Type B pancreatic cell (in vitro differentiated cells): ENCODE data around the gene SMIM10L1. TPM values are rescaled to one million over a fixed set of nuclear protein-coding genes. Genes with fewer than 3 reads are reported as not detected.

Experiments
- DNase-seq: peaks from one replicate; pipeline ENCODE4 v3.0.0; 2021; ENCODE audit warnings: mixed read lengths; ENCODE audit not compliant: unreplicated experiment; ENCODE audit errors: extremely low spot score
- H3K27ac Mint-ChIP-seq: 2 replicates; pipeline ENCODE4 v1.8.0; 2021; ENCODE audit warnings: mild to moderate bottlenecking, mixed read lengths
- H3K27me3 Mint-ChIP-seq: 2 replicates; pipeline ENCODE4 v1.8.0; 2021; ENCODE audit warnings: mixed read lengths
- H3K36me3 Mint-ChIP-seq: 2 replicates; pipeline ENCODE4 v1.8.0; 2021; ENCODE audit warnings: mixed read lengths
- H3K4me1 Mint-ChIP-seq: one replicate; pipeline ENCODE4 v1.8.0; 2021; ENCODE audit warnings: mixed read lengths; ENCODE audit not compliant: unreplicated experiment
- H3K4me3 Mint-ChIP-seq: 2 replicates; pipeline ENCODE4 v1.8.0; 2021; ENCODE audit warnings: mild to moderate bottlenecking, mixed read lengths
- H3K9me3 Mint-ChIP-seq: 2 replicates; pipeline ENCODE4 v1.8.0; 2021; ENCODE audit warnings: mixed read lengths
- total RNA-seq: library from RNA; stranded (reverse); gene quantifications from 2 replicates; pipeline ENCODE4 v1.2.1, GENCODE V29; 2021; ENCODE audit warnings: low replicate concordance
- TF ChIP-seq, protein P1 (sequence below): fragments of 200-600 bp; sonication (generic); conservative IDR thresholded peaks from 2 replicates; pipeline ENCODE4 v1.5.0; 2021; ENCODE audit warnings: antibody characterized with exemption, mild to moderate bottlenecking

The SMIM10L1 gene
- total RNA-seq, 1 donor from 2014 or later = 15.1 TPM

- no peak overlapping the region for H3K4me3 Mint-ChIP-seq
- H3K36me3 Mint-ChIP-seq = no peaks in the 10 kb centered on the region
- no peak overlapping the region for H3K27ac Mint-ChIP-seq
- H3K9me3 Mint-ChIP-seq = no peaks in the 10 kb centered on the region
- H3K4me1 Mint-ChIP-seq = no peaks in the 10 kb centered on the region
- TF ChIP-seq, protein P1, sequence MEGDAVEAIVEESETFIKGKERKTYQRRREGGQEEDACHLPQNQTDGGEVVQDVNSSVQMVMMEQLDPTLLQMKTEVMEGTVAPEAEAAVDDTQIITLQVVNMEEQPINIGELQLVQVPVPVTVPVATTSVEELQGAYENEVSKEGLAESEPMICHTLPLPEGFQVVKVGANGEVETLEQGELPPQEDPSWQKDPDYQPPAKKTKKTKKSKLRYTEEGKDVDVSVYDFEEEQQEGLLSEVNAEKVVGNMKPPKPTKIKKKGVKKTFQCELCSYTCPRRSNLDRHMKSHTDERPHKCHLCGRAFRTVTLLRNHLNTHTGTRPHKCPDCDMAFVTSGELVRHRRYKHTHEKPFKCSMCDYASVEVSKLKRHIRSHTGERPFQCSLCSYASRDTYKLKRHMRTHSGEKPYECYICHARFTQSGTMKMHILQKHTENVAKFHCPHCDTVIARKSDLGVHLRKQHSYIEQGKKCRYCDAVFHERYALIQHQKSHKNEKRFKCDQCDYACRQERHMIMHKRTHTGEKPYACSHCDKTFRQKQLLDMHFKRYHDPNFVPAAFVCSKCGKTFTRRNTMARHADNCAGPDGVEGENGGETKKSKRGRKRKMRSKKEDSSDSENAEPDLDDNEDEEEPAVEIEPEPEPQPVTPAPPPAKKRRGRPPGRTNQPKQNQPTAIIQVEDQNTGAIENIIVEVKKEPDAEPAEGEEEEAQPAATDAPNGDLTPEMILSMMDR = no peak
- no peak for DNase-seq
- H3K27me3 Mint-ChIP-seq = peaks cover 4% of the 10 kb centered on the region
Observed at GRCh38 chr12:11182529-11182928, 11.5 kb downstream of the SMIM10L1 start.

DNA sequence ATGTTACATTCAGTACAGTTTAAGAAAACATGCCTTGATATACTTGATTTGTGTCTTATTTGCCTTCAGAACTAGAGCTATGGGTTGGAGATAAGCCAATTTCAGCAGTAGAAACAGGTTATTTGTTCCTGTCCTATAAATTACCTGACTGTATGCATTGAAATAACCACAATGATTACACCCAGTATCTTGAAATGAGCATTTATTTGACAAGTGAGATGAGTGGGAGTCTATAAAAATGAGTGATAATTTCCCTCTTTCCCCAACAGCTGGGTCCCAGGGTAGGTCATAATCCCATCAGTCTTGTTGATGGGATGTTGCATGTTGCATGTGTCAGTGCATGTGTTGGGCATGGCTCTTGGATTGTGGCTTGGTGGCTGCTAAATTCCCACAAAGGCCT, 12.0 kb downstream of the SMIM10L1 start:
- no peak for DNase-seq
- TF ChIP-seq, protein P1 = no peak
- Mint-ChIP-seq H3K4me3 (no peak overlapping the region), H3K9me3 (no peaks in the 10 kb centered on the region), H3K27me3 (peaks cover 4% of the 10 kb centered on the region), H3K4me1 (no peaks in the 10 kb centered on the region), H3K27ac (no peak overlapping the region), H3K36me3 (no peaks in the 10 kb centered on the region)

DNA sequence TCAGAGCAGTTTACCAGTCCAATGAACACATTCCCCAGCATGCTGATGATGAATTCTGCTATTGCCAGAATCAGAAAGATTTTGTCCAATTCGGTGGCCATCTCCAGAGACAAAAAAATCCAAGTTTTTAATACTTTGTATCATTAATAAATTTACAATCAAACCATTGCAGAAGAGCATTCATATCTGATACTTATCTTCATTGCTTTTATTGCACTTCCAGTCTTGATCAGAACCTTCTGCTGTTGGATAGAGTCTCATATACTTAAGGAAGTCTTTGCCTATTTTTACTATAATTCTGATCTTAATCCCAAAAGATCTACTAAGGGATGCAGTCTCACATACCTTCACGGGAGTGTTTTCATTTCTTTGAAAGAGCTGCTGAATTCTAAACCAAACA, 15.8 kb downstream of the SMIM10L1 start, which contains the start of gene TAS2R42:
Gene TAS2R42, minus strand, starts transcription at position 101 of the 400 bp plus-strand sequence. Its CDS starts 0 bp downstream, at position 101.
- H3K27me3 Mint-ChIP-seq = peaks cover 8% of the 10 kb centered on the region
- H3K36me3 Mint-ChIP-seq = no peaks in the 10 kb centered on the region
- H3K9me3 Mint-ChIP-seq = no peaks in the 10 kb centered on the region
- no peak within 1 kb of the TSS for H3K4me3 Mint-ChIP-seq
- no peak for DNase-seq
- no peaks in the 10 kb centered on the region for H3K4me1 Mint-ChIP-seq
- H3K27ac Mint-ChIP-seq = no peak within 1 kb of the TSS
- TF ChIP-seq, protein P1 = no peak

DNA sequence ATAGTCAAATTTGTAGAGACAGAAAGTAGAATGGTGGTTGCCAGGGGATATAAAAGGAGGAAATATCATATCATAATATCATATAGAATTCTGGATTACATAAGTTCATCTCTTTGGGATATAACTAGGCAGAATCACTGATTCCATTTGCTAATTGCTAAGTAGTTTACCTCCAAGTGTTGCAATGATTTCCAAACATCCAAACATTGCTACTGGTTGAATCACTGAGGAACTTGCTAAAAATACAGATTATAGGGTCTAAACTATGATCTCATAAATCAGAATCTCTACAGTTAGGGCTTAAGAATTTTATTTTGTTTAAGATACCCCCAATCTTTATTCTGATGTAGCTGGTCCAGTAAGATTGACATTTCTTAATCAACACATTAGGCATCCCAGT, 31.8 kb downstream of the SMIM10L1 start:
- Mint-ChIP-seq H3K9me3 (no peaks in the 10 kb centered on the region), H3K27ac (no peak overlapping the region), H3K4me3 (no peak overlapping the region), H3K4me1 (no peaks in the 10 kb centered on the region), H3K36me3 (no peaks in the 10 kb centered on the region), H3K27me3 (no peaks in the 10 kb centered on the region)
- TF ChIP-seq, protein P1 = no peak
- no peak for DNase-seq

DNA sequence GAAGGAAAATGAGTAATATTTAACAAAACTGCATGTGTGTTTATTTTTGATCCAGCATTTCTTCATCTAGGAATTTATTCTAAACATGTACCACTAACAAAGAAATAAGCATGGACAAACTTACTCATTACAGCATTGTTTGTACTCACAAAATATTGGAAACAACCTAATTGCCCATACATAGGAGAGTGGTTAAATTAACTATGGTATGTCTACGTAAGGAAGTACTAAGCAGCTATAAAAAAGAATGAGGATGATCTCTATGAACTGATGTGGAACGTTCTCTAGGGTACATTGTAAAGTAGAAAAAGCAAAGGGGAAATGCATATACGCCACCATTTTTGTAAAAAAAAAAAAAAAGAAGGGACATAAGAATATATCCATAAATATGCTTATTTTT, 33.2 kb downstream of the SMIM10L1 start:
- H3K4me3 Mint-ChIP-seq = no peak overlapping the region

More for the DNA sequence above, 33.2 kb downstream of the SMIM10L1 start:
- Mint-ChIP-seq H3K27me3 (no peaks in the 10 kb centered on the region), H3K36me3 (no peaks in the 10 kb centered on the region), H3K4me1 (no peaks in the 10 kb centered on the region), H3K9me3 (no peaks in the 10 kb centered on the region), H3K27ac (no peak overlapping the region)
- DNase-seq = no peak
- TF ChIP-seq, protein P1 = no peak
